NCI-H1694 treated with DMSO at 0.1 percent for 48 hours (cell line): Measurements from ENCODE around the gene GBX1.

Experiments
- DNase-seq: peaks from one replicate; lab custom pipeline; 2025; lab: John Stamatoyannopoulos, UW

The GBX1 gene

DNA sequence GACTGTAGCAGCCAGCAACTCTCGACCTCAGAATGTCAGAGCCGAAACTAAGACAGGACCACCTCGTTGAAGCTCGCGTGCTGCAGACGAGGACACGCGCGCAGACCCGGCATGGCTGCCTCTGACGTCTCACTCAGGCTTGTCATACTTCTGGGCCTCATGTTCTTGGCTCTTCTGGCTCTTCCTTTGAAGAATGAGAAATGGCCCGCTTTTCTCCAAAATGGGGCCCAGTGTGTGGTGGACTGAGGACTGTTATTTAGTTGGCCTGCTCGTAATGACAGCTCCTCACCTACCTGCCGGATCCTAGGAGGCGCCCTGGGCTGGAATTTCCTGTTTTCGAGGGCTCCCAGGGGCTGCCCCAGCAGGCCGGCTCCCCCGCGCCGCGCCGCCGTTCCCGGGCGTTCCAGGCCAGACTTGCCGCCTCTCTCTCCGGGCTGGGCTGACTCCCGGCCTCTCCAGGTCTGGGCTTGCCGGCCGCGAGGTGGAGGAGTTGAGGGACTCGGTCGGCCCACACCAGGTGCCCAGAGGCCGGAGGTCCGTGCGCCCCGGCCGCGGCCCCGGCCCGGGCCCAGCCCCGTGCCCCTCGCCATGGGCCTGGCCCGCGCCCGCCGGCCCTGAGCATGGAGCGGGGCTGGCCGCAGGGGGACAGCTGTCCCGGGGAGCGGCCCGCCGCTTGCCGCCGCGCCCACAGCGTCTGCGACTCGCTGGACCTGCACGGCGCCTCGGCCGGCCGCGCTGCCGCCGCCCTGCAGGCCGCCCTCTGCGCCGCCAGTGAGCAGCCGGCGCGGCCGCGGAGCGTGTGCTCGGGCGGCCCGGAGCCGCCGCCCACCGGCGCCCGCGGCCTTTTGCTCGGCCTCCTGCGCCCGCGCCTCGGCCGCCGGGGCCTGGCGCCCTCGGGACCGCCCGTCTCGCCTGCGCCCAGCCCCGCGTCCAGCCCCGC lies 53.1 kb downstream of the GBX1 start:
- DNase-seq, result no peak

DNA sequence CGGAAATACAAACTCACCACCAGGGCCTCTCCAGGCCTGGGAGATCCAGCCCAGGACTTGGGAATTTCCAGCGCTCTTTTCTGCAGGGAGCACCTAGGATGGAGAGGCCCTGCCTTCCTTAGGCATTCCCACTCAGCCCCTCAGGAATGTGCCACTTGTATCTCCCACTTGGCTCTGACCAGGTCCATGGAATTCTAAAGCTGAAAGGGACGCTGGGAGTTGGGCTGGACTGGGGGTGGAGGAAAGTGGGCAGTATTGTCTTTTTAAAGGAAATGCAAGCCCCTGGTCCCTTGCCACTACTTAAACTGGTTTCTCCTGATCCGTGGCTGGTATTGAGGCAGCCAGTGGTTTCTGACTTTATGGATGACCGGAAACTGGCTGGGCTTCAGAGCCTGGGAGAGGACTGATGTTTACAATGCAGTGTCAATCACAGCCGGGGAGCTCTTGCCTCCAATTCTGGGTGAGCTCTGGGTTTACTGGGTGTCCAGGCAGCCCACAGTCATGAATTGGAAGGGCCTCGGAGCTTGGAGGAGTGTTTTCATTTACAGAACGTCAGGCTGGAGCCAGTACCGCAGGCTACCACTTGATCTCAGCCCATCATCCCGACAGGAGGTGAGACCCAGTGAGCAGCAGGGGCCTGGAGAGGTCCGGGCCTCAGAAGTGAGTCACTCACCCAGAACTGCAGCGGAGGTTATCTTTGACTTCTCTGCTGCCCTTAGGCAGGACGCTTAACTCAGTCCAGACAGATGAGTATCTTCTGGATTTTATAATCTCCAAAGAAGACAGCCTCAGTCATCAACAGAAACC lies 53.9 kb downstream of the GBX1 start:
- no peak for DNase-seq

DNA sequence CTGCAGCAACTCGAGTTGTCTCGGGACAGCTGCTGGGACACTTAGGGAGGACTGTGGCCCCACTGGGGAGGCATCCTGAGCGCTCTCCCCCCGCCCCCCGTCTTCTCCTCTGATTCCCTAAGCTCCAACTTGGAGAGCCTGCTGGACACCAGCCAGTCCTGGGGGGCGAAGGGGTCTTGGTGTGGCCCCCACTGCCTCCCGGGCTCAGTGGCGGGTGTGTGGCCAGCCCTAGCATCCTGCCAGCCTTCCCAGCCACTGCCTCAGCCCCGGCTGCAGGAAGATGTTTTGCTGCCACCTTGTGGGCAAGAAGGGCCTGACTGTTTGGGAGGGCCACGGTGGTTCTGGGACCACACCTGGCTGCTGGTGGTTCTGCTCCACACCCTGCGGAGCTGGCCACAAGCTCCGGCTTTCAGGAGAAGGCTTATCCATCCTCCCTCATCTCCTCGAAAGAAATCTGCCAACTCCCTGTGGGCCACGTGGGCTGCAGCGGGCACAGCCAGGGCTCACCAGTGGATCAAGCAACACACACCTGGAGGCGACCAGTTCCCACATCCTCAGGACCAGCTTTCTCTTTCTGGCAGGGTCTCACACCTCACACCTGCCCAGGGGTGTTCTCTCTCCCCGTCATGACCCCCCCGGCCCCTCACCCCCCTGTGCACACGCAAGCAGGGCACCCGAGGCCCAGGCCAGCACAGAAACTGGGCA lies 56.4 kb downstream of the GBX1 start:
- peak; percentile 13 for DNase-seq

DNA sequence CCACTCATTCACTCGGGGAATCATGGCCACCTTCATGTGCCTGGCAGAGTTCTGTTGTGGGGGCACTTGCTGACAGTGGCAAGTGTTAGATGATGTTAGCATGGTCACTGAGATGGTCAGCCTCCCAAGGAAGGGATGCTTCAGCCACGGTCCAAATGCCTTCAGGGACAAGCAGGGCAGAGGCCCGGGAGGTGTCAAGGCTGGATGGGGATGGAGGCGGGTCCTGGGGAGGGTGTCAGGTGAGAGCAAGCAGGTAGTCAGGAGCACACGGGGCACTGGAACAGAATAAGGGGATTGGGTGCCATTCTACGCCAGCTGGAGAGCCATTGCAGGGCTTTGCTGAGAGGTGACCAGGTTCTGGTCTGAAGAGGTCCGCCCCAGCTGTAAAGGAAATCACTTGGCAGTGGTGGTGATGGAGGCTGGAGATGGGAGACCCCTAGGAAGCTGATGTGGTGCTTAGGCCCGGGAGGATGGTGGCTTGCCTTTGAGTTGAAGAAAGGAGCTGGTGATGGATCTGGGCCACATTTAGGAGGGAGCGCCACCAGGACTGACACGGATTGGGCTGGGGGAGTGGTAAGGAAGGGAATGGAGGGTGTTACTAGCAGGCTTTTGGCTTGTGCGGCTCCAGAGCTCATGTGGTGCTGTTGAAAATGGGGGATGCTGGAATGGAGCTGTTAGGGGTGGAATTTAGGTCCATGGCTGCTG lies 57.1 kb downstream of the GBX1 start:
- DNase-seq, result no peak

DNA sequence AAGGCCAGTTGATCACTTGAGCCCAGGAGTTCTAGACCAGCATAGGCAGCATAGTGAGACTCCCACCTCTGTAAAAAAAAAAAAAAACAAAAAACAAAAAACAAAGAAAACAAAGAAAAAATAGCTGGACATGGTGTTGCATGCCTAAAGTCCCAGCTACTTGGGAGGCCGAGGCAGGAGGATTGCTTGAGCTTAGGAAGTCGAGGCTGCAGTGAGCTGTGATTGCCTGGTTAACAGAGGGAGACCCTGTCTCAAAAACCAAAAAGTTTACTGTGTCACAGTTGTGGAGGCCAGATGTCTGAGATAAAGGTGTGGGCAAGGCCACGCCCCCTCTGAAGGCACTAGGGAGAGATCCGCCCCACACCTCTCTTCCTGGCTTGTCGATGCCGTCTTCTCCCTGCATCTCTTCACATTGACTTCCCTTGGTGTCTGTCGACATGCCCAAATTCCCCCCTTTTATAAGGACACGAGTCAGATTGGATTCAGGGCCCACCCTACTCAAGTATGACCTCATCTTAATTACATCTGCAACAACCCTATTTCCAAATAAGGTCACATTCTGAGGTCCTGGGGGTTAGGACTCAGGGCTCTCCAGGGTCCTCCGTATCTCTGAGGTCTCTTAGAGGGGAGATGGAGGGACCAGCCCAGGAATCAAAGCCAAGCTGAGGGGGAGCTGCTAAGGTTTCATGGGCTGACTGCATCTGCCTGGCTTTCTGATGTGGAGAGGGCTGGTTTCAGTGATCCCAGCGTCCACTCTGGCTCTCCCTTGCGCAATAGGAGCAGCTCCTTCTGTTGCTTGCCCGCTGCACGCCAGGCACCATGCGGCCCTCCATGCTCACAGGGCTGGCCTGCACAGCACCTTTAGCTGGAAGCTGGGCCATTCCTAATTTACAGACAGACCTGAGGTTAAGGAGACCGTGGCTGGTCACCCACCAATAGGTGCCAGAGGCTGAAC lies 58.1 kb downstream of the GBX1 start:
- no peak for DNase-seq

DNA sequence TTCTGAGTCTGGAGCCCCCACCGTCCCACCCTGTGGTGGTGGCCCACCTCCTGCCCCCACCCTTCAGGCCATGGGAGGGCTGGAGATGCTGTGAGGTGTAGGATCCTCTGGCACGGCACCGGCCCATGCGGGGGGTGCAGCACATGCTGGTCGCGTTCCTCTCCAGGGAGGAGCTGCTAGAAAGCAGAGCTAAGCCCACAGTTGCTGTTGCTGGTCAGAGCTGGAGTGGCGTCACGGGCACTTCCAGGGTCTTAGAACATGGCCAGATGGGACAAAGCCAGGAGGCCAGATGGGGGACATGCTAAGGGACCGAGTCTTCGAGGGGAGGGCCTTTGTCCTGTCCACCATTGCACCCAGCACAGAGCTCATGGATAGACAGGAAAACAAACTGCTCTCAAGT lies 59.6 kb downstream of the GBX1 start:
- no peak for DNase-seq

DNA sequence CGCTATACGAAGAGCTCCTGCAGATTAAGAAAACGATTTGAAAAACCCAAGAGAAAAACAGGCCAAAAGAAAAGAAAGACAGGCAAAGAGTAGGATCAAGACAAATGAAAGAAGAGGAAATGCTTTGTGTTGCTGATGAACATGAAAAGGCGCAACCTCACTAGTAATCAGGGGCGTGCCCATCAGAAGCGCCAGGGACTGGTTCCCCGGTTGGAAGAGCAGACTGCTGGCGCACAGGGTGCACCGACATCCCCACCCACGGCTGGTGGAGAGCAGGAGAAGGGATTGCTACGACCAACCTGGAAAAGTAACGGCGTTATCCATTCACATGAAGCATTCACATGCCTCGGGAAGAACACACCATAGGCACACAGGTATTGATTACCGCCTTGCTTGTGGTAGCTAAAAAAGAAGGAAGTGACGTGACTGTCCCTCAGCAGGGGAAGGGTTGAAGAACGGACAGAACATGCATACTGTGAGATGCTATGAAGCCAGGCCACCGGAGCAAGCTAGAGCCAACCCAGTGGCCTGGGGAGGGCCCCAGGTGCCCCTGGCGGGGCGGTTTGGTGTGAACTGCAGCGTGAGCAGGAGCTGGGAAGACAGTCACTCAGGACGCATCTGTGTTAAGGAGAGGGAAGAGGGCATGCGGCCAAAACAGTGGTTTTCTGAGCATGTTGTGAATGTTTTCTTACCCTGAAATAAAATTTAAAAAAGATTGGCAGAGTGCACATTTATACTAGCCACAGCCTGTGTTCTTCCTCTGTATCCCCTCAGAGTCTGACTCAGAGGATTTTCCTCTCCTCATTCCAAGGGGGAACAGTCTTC lies 62.9 kb downstream of the GBX1 start:
- no peak for DNase-seq

DNA sequence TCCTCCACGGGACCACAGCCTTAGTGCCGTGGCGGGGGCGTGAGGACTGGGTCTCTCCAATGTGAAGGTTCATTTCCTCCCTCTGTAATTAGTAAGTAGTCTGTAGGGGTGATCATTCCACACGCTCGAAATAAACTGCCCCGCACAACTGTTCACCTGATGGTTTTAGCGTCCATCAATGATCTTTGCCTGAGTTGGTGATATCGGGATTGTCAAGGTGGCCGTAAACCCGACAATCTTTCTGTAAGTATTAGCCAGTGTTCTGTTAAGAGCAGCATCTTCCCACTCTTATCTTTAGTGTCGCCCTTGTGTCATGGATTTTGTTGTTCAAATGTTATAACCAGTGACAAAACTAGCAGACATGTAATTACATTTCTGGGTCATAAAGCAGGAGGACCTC lies 63.5 kb downstream of the GBX1 start:
- DNase-seq, result no peak

DNA sequence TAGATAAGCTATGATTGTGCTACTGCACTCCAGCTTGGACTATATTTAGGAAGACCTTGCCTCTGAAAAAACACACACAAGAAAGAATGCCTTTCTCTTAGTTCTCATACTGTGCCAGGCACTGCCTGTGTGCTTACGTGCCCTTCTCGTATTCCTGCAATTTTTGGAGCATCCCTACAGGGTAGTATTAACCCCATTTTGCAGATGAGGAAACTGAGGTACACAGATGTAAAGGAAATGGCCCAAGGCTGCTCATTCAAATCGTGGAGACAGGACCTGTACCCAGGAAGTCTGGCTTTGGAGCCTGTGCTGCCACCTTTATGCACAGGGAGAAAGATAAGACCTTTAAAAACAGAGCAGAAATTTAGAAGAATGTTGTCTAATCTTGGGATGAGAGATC lies 64.5 kb downstream of the GBX1 start:
- no peak for DNase-seq

DNA sequence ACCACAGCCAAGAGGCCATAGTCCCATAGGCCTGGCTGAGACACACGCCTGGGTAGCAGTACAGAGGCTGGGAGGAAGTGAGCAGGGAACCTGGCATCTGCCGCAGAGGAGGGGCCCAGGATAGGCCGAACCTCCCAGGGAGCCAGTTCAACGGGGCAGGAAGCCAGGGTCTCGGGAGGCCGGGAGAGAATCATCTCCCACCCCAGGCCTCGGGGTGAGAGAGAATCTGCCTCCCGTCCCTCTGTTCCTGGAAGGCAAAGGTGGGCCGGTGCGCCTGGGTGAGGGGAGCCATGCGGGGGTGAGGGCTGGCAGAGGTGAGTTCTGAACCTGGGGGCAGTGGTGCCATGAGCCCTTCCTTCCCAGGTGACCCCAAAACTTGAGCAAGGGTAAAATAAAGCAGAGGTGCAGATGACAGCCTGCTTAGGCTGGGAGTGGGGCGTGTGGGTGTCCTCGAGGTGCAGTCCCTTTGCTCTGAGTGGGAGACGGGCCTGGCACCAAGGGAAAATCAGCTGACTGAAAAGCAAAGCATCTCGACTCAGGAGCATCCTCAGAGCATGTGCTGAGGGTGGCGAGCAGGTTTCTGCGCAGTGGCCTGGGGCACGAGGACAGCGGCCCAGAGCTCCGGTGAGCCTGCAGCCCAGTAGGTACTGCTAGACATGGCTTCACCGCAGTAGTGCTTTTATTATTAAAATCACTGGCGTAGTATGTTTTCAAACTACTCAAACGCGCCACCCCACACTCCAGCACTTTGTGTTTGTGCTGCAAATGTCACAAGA lies 65.7 kb downstream of the GBX1 start:
- no peak for DNase-seq

DNA sequence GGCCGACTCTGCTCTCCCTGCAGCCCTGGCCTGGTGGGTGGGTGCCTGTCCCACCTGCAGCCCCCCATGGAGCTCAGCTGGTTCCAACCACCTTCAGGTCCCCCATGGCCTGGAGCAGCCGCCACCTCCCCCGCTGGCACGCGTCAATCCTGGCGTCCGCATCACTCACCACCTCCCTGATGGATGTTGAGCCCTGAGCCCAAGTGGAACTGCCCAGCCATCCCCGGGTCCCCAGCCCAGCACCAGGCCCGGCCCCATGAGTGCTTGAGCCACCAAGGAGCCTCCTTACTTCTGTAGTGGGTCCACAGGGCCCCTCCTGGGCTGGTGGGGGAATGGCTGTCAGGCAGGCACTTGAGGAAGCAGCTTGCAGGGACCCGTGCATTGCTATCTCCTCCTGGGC lies 66.6 kb downstream of the GBX1 start:
- DNase-seq, result no peak

DNA sequence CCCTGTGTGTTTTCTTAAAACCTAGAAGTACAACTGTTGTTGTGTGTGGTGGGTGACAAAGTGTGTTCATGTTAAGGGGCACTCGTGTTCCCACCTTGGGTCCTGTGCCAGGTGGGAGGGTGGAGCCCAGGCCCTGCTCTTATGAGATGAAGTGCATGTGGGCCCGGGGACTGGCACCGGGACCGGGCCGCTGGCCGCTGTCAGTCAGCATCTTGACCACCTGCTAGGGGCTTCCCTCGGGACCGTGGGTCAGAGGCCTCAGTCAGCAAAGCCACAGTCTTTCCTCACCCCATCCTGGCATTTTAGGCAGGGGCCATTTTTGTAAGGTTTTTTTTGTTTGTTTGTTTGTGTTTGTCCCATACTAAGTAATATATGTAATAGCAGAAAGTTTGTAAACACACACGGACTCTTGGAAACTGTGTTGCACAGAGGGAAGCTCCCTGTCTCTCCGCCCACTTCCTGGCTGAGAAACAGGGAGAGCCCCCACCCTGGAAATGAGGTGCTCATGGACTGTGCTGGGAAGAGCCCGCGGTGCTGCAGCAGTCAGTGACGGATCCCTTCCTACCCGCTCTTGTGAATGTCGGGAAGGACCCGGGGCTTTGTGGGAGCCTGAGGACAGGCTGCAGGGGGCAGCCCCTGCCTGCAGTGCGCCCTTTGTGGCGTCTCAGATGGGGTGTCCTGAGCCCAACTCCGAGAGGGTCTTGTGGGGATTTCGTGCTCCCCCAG lies 67.8 kb downstream of the GBX1 start:
- DNase-seq, result no peak
